ENCODE data around the gene SLC29A1. TPM values are rescaled to one million over a fixed set of nuclear protein-coding genes. Genes with fewer than 3 reads are reported as not detected.

Gene SLC29A1
- total RNA-seq, result 23.3 and 32.4 TPM in 2 replicates
- 28.5 and 30.8 TPM in 2 replicates for polyA plus RNA-seq

- under 1% methylated on average over 35 of the region's 73 CpGs for WGBS (ENCODE audit: low lambda C conversion rate, missing lambda C conversion rate)
- H3K79me2 ChIP-seq, result peaks cover 8% of the 10 kb centered on the region
- peak within 1 kb of the TSS; percentile 100 for H3K4me2 ChIP-seq
- H3K9me3 ChIP-seq (ENCODE audit: low read depth), result no peaks in the 10 kb centered on the region
- H3K36me3 ChIP-seq (replicated peaks; ENCODE audit: insufficient read depth, low read depth), result no peaks in the 10 kb centered on the region
- peak within 1 kb of the TSS; percentile 66 for H2AFZ ChIP-seq
- TF ChIP-seq EZH2phosphoT487 (IDR thresholded peaks at IDR 0.05; ENCODE audit: low read depth, severe bottlenecking, unreplicated experiment) (no peak), CTCF (IDR thresholded peaks at IDR 0.05; ENCODE audit: poor library complexity) (peak; percentile 12), EZH2 (IDR thresholded peaks at IDR 0.05; ENCODE audit: borderline replicate concordance) (no peak)
- no peaks in the 10 kb centered on the region for H4K20me1 ChIP-seq (ENCODE audit: insufficient read depth, poor library complexity, severe bottlenecking)
- peak; percentile 83 for DNase-seq (ENCODE audit: low spot score)
- peak within 1 kb of the TSS; percentile 82 for H3K4me3 ChIP-seq
- peaks cover 55% of the 10 kb centered on the region for H3K4me1 ChIP-seq (ENCODE audit: insufficient read depth)
- H3K27ac ChIP-seq, result no peak within 1 kb of the TSS
- H3K27me3 ChIP-seq, result no peaks in the 10 kb centered on the region
- no peaks in the 10 kb centered on the region for H3K9me2 ChIP-seq (replicated peaks; ENCODE audit: insufficient read depth)
Measured at GRCh38 chr6:44223319-44224028, at the start of gene SLC29A1. Gene SLC29A1 (plus strand): TSS chr6:44223595. CDS start chr6:44227314, 3,719 bp downstream.

- Histone ChIP-seq H4K20me1 (ENCODE audit: insufficient read depth, poor library complexity, severe bottlenecking) (no peaks in the 10 kb centered on the region), H3K27me3 (no peaks in the 10 kb centered on the region), H3K4me3 (no peak overlapping the region), H3K36me3 (replicated peaks; ENCODE audit: insufficient read depth, low read depth) (no peaks in the 10 kb centered on the region), H3K9me2 (replicated peaks; ENCODE audit: insufficient read depth) (no peaks in the 10 kb centered on the region), H3K9me3 (ENCODE audit: low read depth) (no peaks in the 10 kb centered on the region), H3K79me2 (no peaks in the 10 kb centered on the region), H2AFZ (no peak overlapping the region), H3K27ac (no peak overlapping the region), H3K4me2 (no peak overlapping the region), H3K4me1 (ENCODE audit: insufficient read depth) (no peaks in the 10 kb centered on the region)
- no peak for DNase-seq (ENCODE audit: low spot score)
- 88% methylated on average over 15 of the region's 15 CpGs for WGBS (ENCODE audit: low lambda C conversion rate, missing lambda C conversion rate)
- TF ChIP-seq CTCF (IDR thresholded peaks at IDR 0.05; ENCODE audit: poor library complexity) (no peak), EZH2 (IDR thresholded peaks at IDR 0.05; ENCODE audit: borderline replicate concordance) (no peak), EZH2phosphoT487 (IDR thresholded peaks at IDR 0.05; ENCODE audit: low read depth, severe bottlenecking, unreplicated experiment) (no peak)
Measured at GRCh38 chr6:44176130-44176761, 47.1 kb upstream of the SLC29A1 start.

- DNase-seq (ENCODE audit: low spot score), result no peak
- Histone ChIP-seq H2AFZ (no peak overlapping the region), H3K4me2 (no peak overlapping the region), H3K36me3 (replicated peaks; ENCODE audit: insufficient read depth, low read depth) (no peaks in the 10 kb centered on the region), H4K20me1 (ENCODE audit: insufficient read depth, poor library complexity, severe bottlenecking) (no peaks in the 10 kb centered on the region), H3K9me3 (ENCODE audit: low read depth) (no peaks in the 10 kb centered on the region), H3K27me3 (no peaks in the 10 kb centered on the region), H3K9me2 (replicated peaks; ENCODE audit: insufficient read depth) (no peaks in the 10 kb centered on the region), H3K4me3 (no peak overlapping the region), H3K4me1 (ENCODE audit: insufficient read depth) (no peaks in the 10 kb centered on the region), H3K27ac (no peak overlapping the region), H3K79me2 (no peaks in the 10 kb centered on the region)
- TF ChIP-seq CTCF (IDR thresholded peaks at IDR 0.05; ENCODE audit: poor library complexity), result no peak
- TF ChIP-seq EZH2phosphoT487 (IDR thresholded peaks at IDR 0.05; ENCODE audit: low read depth, severe bottlenecking, unreplicated experiment), result no peak
- TF ChIP-seq EZH2 (IDR thresholded peaks at IDR 0.05; ENCODE audit: borderline replicate concordance), result no peak
- 91% methylated on average over 19 of the region's 24 CpGs for WGBS (ENCODE audit: low lambda C conversion rate, missing lambda C conversion rate)
Measured at GRCh38 chr6:44176762-44177509, 46.5 kb upstream of the SLC29A1 start.
